CD14-positive monocyte (primary cell): ENCODE data around the gene VAX1. TPM values are rescaled to one million over a fixed set of nuclear protein-coding genes. Genes with fewer than 3 reads are reported as not detected.

ENCODE experiments used
- DNase-seq, 3 donors: peaks; one replicate each; pipeline ENCODE4 v3.0.0-alpha.2; 2011 to 2022
- H2AFZ ChIP-seq: 2 replicates; pipeline ENCODE4 v1.6.0; 2012; ENCODE audit warnings: mild to moderate bottlenecking, low read depth, low read length, inconsistent platforms; ENCODE audit not compliant: insufficient read depth, poor library complexity, severe bottlenecking
- H3K27ac ChIP-seq, 2 donors: 1 replicate in 1 of 2; 2 replicates in 1 of 2; pipeline ENCODE4 v1.5.1; 2012 to 2013; ENCODE audit warnings: low read length in 2 of 2, control low read depth in 1 of 2, inconsistent platforms in 1 of 2, low read depth in 1 of 2, mild to moderate bottlenecking in 1 of 2
- H3K27me3 ChIP-seq, 2 donors: one replicate each; pipeline versions ENCODE4 v1.6.0 to v1.6.1; 2011 to 2013; ENCODE audit warnings: low read length in 2 of 2; ENCODE audit not compliant: control insufficient read depth in 2 of 2, insufficient read depth in 2 of 2
- H3K36me3 ChIP-seq, 2 donors: replicated peaks in 1 of 2; 1 replicate in 1 of 2; 2 replicates in 1 of 2; pipeline versions ENCODE4 v1.5.1 to v1.6.1; 2012 to 2013; ENCODE audit warnings: low read length in 2 of 2, control low read depth in 1 of 2, inconsistent platforms in 1 of 2, mild to moderate bottlenecking in 1 of 2; ENCODE audit not compliant: insufficient read depth in 2 of 2, control insufficient read depth in 1 of 2
- H3K4me1 ChIP-seq, 2 donors: 1 replicate in 1 of 2; 2 replicates in 1 of 2; pipeline versions ENCODE4 v1.5.1 to v1.6.1; 2012 to 2013; ENCODE audit warnings: low read length in 2 of 2, control low read depth in 1 of 2, inconsistent platforms in 1 of 2, mild to moderate bottlenecking in 1 of 2, moderate library complexity in 1 of 2; ENCODE audit not compliant: insufficient read depth in 2 of 2, control insufficient read depth in 1 of 2
- H3K4me2 ChIP-seq: replicated peaks from 2 replicates; pipeline ENCODE3; 2012; ENCODE audit warnings: low read length, moderate library complexity, mild to moderate bottlenecking; ENCODE audit not compliant: poor library complexity, severe bottlenecking; ENCODE audit errors: extremely low read depth
- H3K4me3 ChIP-seq, 3 experiments: fragments of 200-600 bp in 1 of 3; sonication (generic) in 1 of 3; replicated peaks in 1 of 3; 1 replicate in 2 of 3; 2 replicates in 1 of 3; pipeline ENCODE4 v1.5.1; 2011 to 2013; ENCODE audit warnings: low read length in 3 of 3, mild to moderate bottlenecking in 3 of 3, control low read depth in 2 of 3, low read depth in 2 of 3, inconsistent platforms in 1 of 3, moderate library complexity in 1 of 3
- H3K79me2 ChIP-seq: 2 replicates; pipeline ENCODE4 v1.6.0; 2012; ENCODE audit warnings: mild to moderate bottlenecking, control low read depth, inconsistent platforms, low read length, moderate library complexity; ENCODE audit not compliant: insufficient read depth
- H3K9ac ChIP-seq: 2 replicates; pipeline ENCODE4 v1.6.0; 2017; ENCODE audit warnings: low read length, mild to moderate bottlenecking; ENCODE audit not compliant: insufficient read depth, poor library complexity, severe bottlenecking
- H3K9me3 ChIP-seq, 2 donors: replicated peaks in 1 of 2; 1 replicate in 1 of 2; 2 replicates in 1 of 2; pipeline versions ENCODE4 v1.5.1 to v1.6.1; 2012 to 2013; ENCODE audit warnings: low read length in 2 of 2, control low read depth in 1 of 2; ENCODE audit not compliant: control insufficient read depth in 1 of 2, insufficient read depth in 1 of 2
- H4K20me1 ChIP-seq: 2 replicates; pipeline ENCODE4 v1.6.0; 2012; ENCODE audit warnings: mild to moderate bottlenecking, low read length, control low read depth, moderate library complexity; ENCODE audit not compliant: insufficient read depth
- H3K27ac Mint-ChIP-seq, 7 donors: one replicate each; pipeline ENCODE4 v1.8.0; 2020; ENCODE audit warnings: mild to moderate bottlenecking in 7 of 7, mixed read lengths in 7 of 7, moderate library complexity in 6 of 7, inconsistent platforms in 2 of 7
- H3K27me3 Mint-ChIP-seq, 3 donors: one replicate each; pipeline ENCODE4 v1.8.0; 2021 to 2022; ENCODE audit warnings: low read depth in 3 of 3, mild to moderate bottlenecking in 3 of 3, mixed read lengths in 3 of 3, moderate library complexity in 3 of 3, inconsistent platforms in 1 of 3
- H3K36me3 Mint-ChIP-seq, 2 donors: one replicate each; pipeline ENCODE4 v1.8.0; 2020; ENCODE audit warnings: mixed read lengths in 2 of 2, inconsistent platforms in 1 of 2, mild to moderate bottlenecking in 1 of 2
- H3K4me1 Mint-ChIP-seq: one replicate; pipeline ENCODE4 v1.8.0; 2020; ENCODE audit warnings: mild to moderate bottlenecking, mixed read lengths
- H3K4me3 Mint-ChIP-seq, 2 donors: one replicate each; pipeline ENCODE4 v1.8.0; 2020; ENCODE audit warnings: mild to moderate bottlenecking in 2 of 2, mixed read lengths in 2 of 2, moderate library complexity in 1 of 2
- H3K9me3 Mint-ChIP-seq, 7 donors: one replicate each; pipeline ENCODE4 v1.8.0; 2020 to 2022; ENCODE audit warnings: mixed read lengths in 7 of 7, mild to moderate bottlenecking in 6 of 7, moderate library complexity in 6 of 7, inconsistent platforms in 2 of 7
- WGBS: methylation state at CpG from one replicate; pipeline ENCODE4 v1.1.5; 2013; ENCODE audit warnings: missing lambda C conversion rate; ENCODE audit not compliant: insufficient coverage; 5-methylcytosine and 5-hydroxymethylcytosine counted together
- intact Hi-C, 2 donors: fragments of 100-400 bp; cut with micrococcal nuclease; formaldehyde crosslinking; loops; one replicate each; pipeline versions ENCODE4 v1.15.0 to v1.15.1; 2023
- polyA plus RNA-seq, 3 donors: library from polyadenylated mRNA; depleted of rRNA in 1 of 3; unstranded in 2 of 3; stranded (reverse) in 1 of 3; fragments of 300-500 nt in 2 of 3; fragments of >200 nt in 1 of 3; fragmentation: Illumina TruSeq in 2 of 3; gene quantifications; 1 replicate in 2 of 3; 2 replicates in 1 of 3; pipeline ENCODE4 v1.2.3, GENCODE V29; 2012 to 2021
- TF ChIP-seq, protein P1 (sequence below): fragments of 200-600 bp; IDR thresholded peaks from one replicate; pipeline ENCODE4 v1.8.0; 2022; ENCODE audit warnings: antibody characterized with exemption, mild to moderate bottlenecking

The VAX1 gene
- polyA plus RNA-seq, 3 donors = not detected

DNA sequence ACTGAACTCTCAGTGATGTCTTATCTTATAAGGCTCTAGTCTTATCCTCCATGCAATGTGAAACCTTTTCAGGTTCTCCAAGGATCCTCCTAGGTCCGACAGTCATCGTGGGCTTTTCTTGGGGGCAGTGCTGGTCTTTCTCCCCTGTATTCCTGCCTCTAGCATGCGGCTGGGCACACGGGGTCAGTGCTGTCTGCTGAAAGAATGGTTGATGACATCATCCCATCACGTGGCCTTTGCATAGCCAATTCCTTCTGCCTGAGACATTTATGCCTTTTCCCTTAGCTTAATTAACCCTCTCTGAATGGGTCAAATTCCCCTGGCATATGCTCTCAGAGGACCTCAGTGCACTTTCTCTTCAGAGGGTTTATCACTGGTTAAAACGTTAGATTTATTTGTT, 32.2 kb upstream of the VAX1 start:
- Histone ChIP-seq H3K27ac (no peak overlapping the region), H4K20me1 (no peaks in the 10 kb centered on the region), H3K79me2 (no peaks in the 10 kb centered on the region), H3K9me3 (peaks cover 0 to 34% of the 10 kb centered on the region in 2 donors), H3K9ac (no peak overlapping the region), H2AFZ (no peak overlapping the region), H3K27me3 (peaks cover 73 to 88% of the 10 kb centered on the region in 2 donors), H3K4me1 (peaks cover 20 to 28% of the 10 kb centered on the region in 2 donors), H3K4me3 (no peak overlapping the region), H3K36me3 (no peaks in the 10 kb centered on the region), H3K4me2 (no peak overlapping the region)
- H3K4me1 Mint-ChIP-seq = peaks cover 38% of the 10 kb centered on the region
- 25% methylated on average over 5 of the region's 6 CpGs for WGBS
- H3K9me3 Mint-ChIP-seq = peaks cover 0 to 24% (median 13%) of the 10 kb centered on the region in 7 donors
- peak overlapping the region in 1 of 2 donors; percentile 61 for H3K4me3 Mint-ChIP-seq
- TF ChIP-seq, protein P1, sequence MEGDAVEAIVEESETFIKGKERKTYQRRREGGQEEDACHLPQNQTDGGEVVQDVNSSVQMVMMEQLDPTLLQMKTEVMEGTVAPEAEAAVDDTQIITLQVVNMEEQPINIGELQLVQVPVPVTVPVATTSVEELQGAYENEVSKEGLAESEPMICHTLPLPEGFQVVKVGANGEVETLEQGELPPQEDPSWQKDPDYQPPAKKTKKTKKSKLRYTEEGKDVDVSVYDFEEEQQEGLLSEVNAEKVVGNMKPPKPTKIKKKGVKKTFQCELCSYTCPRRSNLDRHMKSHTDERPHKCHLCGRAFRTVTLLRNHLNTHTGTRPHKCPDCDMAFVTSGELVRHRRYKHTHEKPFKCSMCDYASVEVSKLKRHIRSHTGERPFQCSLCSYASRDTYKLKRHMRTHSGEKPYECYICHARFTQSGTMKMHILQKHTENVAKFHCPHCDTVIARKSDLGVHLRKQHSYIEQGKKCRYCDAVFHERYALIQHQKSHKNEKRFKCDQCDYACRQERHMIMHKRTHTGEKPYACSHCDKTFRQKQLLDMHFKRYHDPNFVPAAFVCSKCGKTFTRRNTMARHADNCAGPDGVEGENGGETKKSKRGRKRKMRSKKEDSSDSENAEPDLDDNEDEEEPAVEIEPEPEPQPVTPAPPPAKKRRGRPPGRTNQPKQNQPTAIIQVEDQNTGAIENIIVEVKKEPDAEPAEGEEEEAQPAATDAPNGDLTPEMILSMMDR = no peak
- H3K36me3 Mint-ChIP-seq = peaks cover 3 to 5% of the 10 kb centered on the region in 2 donors
- no peak for DNase-seq
- H3K27me3 Mint-ChIP-seq = peaks cover 87 to 94% (median 88%) of the 10 kb centered on the region in 3 donors
- intact Hi-C loops = no loop called here
- no peak overlapping the region for H3K27ac Mint-ChIP-seq

DNA sequence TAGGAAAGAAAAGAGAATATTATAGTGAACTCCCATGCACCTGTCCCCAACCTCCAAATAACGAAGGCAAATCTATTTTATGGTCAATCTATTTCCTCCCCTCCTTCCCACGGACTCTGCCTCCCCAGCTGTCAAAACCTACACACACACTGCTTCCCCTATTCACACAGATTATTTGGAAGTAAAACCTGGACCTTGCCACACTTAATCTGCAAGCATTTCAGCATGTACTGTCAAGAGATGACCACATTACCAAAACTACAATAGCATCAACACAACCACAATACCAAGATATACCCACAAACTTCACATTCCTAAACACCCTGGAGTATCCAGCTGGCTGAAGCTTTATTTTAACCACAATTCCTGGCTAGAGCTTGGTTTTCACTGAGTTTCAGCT, 31.4 kb upstream of the VAX1 start:
- no peak overlapping the region for H3K4me3 ChIP-seq
- no peaks in the 10 kb centered on the region for H3K36me3 ChIP-seq
- DNase-seq = no peak
- H3K9me3 Mint-ChIP-seq = peaks cover 0 to 22% (median 15%) of the 10 kb centered on the region in 7 donors
- peaks cover 0 to 34% of the 10 kb centered on the region in 2 donors for H3K9me3 ChIP-seq
- H3K4me1 ChIP-seq = peaks cover 21 to 28% of the 10 kb centered on the region in 2 donors
- WGBS = 0% methylated on average over 2 of the region's 2 CpGs
- intact Hi-C loops = no loop called here
- H3K4me2 ChIP-seq = no peak overlapping the region
- peaks cover 37% of the 10 kb centered on the region for H3K4me1 Mint-ChIP-seq
- peaks cover 90 to 95% (median 92%) of the 10 kb centered on the region in 3 donors for H3K27me3 Mint-ChIP-seq
- peaks cover 80 to 94% of the 10 kb centered on the region in 2 donors for H3K27me3 ChIP-seq
- TF ChIP-seq, protein P1 = no peak
- H3K36me3 Mint-ChIP-seq = peaks cover 3 to 5% of the 10 kb centered on the region in 2 donors
- H3K27ac ChIP-seq = no peak overlapping the region
- peak overlapping the region in 1 of 2 donors; percentile 62 for H3K4me3 Mint-ChIP-seq
- H3K79me2 ChIP-seq = no peaks in the 10 kb centered on the region
- no peaks in the 10 kb centered on the region for H4K20me1 ChIP-seq
- H3K27ac Mint-ChIP-seq = no peak overlapping the region
- H2AFZ ChIP-seq = no peak overlapping the region
- H3K9ac ChIP-seq = no peak overlapping the region
